Measurements from ENCODE around the gene LIM2.

DNA sequence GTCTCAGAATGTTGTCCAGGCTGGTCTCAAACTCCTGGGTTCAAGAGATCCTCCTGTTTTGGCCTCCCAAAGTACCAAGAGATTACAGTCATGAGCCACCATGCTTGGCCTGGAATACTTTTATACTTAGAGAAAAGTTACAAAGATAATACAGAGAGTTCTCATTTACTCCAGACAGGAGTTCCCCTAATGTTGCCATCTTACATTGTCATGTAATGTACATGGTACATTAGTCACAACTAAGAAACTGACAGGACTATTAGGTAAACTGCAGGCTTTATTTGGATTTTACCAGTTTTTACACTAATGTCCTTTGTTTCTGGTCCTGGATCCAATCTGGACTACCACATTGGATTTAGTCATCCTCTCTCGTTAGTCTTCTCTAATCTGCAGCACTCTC lies 4.9 kb upstream of the LIM2 start:
- TF ChIP-seq POLR2A (IDR thresholded peaks at IDR 0.05): no peak
- TF ChIP-seq, protein P1, sequence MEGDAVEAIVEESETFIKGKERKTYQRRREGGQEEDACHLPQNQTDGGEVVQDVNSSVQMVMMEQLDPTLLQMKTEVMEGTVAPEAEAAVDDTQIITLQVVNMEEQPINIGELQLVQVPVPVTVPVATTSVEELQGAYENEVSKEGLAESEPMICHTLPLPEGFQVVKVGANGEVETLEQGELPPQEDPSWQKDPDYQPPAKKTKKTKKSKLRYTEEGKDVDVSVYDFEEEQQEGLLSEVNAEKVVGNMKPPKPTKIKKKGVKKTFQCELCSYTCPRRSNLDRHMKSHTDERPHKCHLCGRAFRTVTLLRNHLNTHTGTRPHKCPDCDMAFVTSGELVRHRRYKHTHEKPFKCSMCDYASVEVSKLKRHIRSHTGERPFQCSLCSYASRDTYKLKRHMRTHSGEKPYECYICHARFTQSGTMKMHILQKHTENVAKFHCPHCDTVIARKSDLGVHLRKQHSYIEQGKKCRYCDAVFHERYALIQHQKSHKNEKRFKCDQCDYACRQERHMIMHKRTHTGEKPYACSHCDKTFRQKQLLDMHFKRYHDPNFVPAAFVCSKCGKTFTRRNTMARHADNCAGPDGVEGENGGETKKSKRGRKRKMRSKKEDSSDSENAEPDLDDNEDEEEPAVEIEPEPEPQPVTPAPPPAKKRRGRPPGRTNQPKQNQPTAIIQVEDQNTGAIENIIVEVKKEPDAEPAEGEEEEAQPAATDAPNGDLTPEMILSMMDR (IDR thresholded peaks at IDR 0.05): no peak

All from uterus (tissue), 2 donors.